ENCODE measurements around the gene SAP30L.

The SAP30L gene

DNA sequence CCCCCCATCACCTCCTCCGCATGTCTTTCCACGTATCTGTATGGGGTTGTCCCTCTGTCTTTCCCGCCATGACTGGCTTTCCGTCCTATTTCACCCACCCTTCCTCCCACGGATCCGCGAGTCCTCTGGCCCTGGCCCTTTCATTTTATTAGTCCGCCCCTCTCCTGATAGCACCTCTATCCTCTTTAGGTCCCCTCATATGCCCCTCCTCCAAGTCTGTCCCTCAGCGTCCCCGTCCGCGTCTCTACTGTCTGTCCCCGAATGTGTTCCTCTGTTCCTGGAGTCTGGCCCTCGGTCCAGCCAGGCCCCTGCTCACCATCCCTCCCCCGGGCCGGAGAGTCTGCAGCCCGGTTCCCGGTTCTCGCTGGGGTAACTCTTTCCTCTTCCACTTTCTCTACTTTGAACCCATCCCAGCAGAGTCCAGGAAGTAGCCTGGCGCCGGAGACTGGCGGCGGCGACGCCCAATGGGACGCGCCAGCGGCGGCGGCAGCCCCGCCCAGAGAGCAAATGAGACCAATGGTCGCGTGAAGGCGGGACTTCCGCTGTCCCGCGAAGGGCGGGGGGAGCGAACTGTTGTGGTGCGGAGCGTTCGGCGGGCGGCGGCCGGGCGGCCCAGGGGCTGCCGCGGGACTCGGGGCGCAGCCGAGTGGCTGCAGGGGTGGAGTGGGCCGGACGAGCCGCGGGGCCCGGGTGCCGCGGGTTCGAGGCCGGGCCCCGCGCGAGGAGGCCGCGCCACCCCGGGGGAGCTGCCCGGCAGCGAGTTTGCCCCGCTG lies at the start of gene SAP30L:
Gene SAP30L (plus strand): TSS at position 576 of the 773 bp plus-strand sequence. CDS start 608 bp downstream, outside the sequence.
- peak; percentile 59 to 96 (median 90) for DNase-seq

- DNase-seq: no peak
Observed at GRCh38 chr5:154396128-154396527, 49.7 kb upstream of the SAP30L start.

DNA sequence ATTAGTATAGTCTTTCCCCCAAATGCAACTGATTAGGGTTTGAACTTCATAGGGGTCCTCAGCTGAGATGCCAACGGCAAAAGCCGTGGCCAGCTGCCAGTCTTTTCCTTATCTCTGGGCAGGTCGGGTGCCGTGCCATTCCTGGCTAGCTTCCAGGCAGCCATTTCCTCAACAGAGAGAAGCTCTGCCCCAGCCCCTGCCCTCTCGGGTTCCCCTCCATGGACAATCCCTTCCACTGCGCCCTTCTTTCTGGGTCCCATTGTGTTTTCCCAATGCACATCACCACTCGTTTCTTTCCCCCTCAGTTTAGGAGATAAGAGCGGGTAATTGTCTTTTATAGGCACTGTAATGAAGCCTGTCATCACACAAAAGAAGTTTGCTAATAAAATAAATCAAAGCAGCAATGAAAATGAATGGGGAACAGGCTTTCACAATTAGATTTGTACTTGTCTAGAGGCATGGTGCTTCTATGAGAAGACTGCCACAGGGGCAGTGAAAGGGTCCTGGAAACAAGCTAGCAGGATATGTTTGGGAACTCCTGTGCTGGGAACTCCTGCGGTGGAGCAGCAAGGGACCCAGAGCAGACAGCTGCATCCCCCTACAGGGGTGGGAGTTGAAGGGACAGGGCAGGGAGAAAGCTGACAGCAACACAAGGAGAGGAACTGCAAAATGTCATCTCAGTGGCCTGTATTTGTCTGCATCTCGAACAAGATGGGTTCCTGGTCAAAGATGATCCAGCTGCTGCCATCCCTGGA lies 48.0 kb upstream of the SAP30L start:
- no peak for DNase-seq

- DNase-seq: no peak
Observed at GRCh38 chr5:154400678-154401077, 45.1 kb upstream of the SAP30L start.

- no peak for DNase-seq
Observed at GRCh38 chr5:154401355-154401754, 44.4 kb upstream of the SAP30L start.

DNA sequence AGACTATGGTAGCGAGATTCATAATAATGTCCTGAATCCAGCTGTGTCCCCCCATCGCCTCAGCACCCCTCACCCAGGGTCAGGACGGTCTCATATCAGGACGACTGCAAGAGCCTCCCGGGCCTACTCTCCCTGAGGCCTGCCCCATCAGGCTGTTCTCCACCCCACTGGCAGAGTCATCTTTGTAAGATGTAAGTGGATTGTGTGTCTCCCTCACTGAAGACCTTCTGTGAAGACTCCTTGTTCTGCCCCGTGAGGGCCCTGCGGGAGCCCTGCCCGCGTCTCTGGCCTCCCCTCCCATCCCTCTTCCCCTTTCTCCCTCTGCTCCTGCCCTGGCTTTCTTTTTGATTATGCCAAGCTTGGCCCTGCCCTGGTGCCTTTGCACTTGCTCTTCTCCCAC lies 43.9 kb upstream of the SAP30L start:
- DNase-seq: no peak

- DNase-seq: no peak
Observed at GRCh38 chr5:154402611-154403010, 43.2 kb upstream of the SAP30L start.

DNA sequence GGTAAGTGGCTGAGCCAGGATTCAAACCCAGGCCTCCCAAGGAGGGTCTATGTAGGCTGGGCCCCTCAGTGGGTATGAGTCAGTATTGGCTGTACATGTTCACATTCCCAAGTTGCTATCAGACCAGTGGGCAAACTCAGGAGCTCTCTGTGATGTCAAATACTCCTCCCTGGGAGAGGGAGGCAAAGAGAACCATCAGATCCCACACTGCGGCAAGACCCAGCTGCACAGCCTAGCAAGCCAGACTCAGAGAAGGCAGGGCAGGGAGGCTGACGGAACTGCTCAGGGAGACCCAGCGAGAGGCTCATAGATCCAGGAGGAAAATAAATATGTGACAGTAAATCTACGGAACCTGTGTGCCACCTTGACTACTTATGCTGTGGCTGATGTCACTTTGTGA lies 42.6 kb upstream of the SAP30L start:
- DNase-seq: no peak

GRCh38 chr5:154403776-154404387 lies 41.9 kb upstream of the SAP30L start:
- DNase-seq: no peak

DNA sequence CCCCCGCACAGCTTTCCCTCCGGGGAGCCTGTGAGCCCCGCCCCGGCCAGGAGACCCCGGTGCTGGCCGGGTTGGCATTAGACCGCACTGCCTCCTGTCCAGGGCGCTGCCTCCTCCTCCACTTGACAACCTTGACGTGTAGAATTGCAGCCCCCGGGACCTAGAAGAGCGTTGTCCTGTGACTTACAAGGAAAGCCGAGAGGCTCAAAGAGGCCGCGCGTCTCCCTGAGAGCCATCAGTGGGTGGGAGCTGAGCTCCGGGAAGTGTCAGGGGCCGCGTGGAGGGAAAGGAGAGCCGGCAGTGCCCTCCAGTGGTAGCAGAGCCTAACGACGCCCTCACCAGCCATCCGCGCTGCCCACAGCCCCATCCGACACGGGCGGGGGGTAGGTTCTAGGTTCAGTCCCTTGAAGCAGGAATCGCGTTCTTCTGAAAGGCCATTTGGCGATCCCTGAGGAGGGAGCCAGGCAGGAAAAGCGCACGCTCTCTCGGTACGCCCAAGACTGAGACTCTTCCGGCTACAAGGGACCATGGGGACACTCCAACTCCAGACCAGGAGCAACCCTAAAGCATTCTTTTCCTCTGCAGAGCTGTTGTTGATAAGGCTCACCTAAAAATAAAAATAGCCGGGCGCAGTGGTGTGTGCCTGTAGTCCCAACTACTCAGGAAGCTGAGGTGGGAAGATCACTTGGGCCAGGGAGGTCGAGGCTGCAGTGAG lies 40.6 kb upstream of the SAP30L start:
- DNase-seq: peak in 53 of 56 donors; percentile 7 to 86 (median 62)

DNA sequence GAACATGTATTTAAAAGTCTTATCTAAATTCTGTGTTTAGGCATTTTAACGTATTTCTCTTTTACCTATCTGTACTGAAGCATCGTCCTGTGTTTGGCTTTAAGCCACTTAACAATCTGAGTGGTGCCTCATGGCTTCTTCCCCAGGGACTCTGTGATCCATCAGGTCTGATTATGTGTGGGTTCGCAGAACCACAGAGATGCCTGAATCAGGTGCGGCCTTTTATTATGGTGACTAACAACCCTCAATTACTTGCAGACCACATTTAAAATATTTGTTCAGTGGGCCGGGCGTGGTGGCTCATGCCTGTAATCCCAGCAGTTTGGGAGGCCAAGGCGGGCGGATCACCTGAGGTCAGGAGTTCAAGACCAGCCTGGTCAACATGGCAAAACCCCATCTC lies 39.6 kb upstream of the SAP30L start:
- no peak for DNase-seq

GRCh38 chr5:154406826-154407225 lies 39.0 kb upstream of the SAP30L start:
- no peak for DNase-seq

GRCh38 chr5:154408811-154409210 lies 37.0 kb upstream of the SAP30L start:
- DNase-seq: no peak

- DNase-seq: no peak
Observed at GRCh38 chr5:154409230-154409840, 36.5 kb upstream of the SAP30L start.

DNA sequence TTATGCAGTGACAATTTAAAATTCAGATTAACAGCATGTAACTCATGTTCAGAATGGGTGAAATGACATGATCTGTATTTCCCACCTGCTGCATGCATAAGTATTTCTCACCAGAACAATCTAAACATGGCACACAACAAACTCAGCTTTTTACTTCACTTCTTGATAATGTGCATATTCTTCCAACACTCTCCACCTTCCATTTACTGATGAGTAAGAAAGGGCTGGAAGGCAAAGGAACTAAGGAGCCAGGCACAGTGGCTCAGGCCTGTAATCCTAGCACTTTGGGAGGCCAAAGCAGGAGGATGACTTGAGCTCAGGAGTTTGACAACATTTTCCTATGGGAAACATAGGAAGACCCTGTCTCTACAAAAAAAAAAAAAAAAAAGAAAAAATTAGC lies 35.8 kb upstream of the SAP30L start:
- DNase-seq: no peak

DNA sequence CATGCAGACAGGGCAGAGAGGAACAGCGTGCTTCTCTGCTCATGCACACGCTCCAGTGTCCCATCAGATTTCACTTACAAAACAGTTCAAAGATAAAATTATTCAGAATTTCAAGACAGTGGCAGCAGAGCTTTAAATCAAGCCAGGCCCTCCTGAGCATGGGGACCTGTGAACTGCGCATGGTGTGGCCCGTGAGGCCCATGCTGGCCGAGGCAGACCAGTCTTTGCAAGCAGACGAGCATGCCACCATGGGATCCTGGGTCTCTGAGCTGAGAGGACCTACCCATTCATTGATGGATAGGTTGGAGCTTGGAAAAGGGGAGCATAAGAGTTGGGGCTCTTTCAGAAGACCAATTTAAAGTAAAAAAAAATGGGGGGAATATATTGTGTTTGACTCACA lies 35.0 kb upstream of the SAP30L start:
- DNase-seq: no peak

GRCh38 chr5:154411338-154411737 lies 34.5 kb upstream of the SAP30L start:
- DNase-seq: no peak

DNA sequence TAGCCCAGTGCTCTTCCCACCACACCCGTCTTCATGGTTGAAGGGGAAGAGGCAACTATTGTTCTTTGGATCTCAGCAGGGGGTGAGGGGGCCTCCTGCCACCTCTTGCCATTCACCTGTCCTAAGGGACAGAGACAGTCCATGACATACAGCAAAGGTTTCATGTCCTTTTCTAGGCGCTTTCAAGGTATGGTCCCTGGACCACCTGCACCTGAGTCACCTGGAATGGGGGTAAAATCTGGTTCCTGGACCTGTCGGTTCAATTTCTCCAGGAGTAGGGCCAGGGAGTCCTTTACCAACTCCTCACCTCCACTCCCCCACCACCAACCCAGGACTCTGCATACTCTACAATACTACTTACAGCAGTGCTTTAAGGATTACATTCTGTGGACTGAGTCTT lies 33.5 kb upstream of the SAP30L start:
- no peak for DNase-seq

- no peak for DNase-seq
Observed at GRCh38 chr5:154412925-154413324, 32.9 kb upstream of the SAP30L start.

- no peak for DNase-seq
Observed at GRCh38 chr5:154415114-154415513, 30.7 kb upstream of the SAP30L start.

GRCh38 chr5:154418344-154418820 lies 27.4 kb upstream of the SAP30L start:
- no peak for DNase-seq
